Fibroblast of lung (primary cell): ENCODE results near the gene IMMP2L.

Experiments
- CTCF ChIP-seq, 2 donors: IDR thresholded peaks in 1 of 2; conservative IDR thresholded peaks in 1 of 2; 1 replicate in 1 of 2; 2 replicates in 1 of 2; pipeline ENCODE4 v1.5.1; 2011 to 2012; ENCODE audit warnings: low read length in 2 of 2, control low read depth in 1 of 2, inconsistent platforms in 1 of 2, low read depth in 1 of 2, mild to moderate bottlenecking in 1 of 2
- EZH2 ChIP-seq: IDR thresholded peaks from 2 replicates; pipeline ENCODE4 v1.5.1; 2012; ENCODE audit warnings: low read length, control low read depth, mild to moderate bottlenecking; ENCODE audit errors: missing control alignments

- TF ChIP-seq CTCF (conservative IDR thresholded peaks at IDR 0.05 in 1 of 2, IDR thresholded peaks at IDR 0.05 in 1 of 2; ENCODE audit: low read depth in 1 of 2, low read length in 2 of 2): no peak
- TF ChIP-seq EZH2: no peak
Observed at GRCh38 chr7:111405621-111406020, 156.7 kb downstream of the IMMP2L start.
